ENCODE data around the gene SNX25. TPM values are rescaled to one million over a fixed set of nuclear protein-coding genes. Genes with fewer than 3 reads are reported as not detected.
A peak's percentile ranks its signal among the peaks of the same experiment; 100 is the strongest.

SNX25 gene
- total and polyA plus RNA-seq, 7 donors = 2.5 to 40.5 (median 22.7) TPM

GRCh38 chr4:185217408-185217975 lies 8.1 kb downstream of the SNX25 start:
- intact Hi-C loops (cut with DNase I) = loop anchor here (10.0 kb wide), 1 partner anchor 517 kb away; no protein-coding TSS in a partner anchor
- peak overlapping the region in 3 of 4 donors; percentile 42 to 73 (median 49) for H3K27ac ChIP-seq

GRCh38 chr4:185218312-185218711 lies 8.9 kb downstream of the SNX25 start:
- 96 to 98% methylated on average over 2 of the region's 2 CpGs for WGBS, 2 donors
- Histone ChIP-seq H3K36me3 (no peaks in the 10 kb centered on the region), H3K27me3 (no peaks in the 10 kb centered on the region), H3K4me1 (peaks cover 0 to 64% (median 31%) of the 10 kb centered on the region in 4 donors), H3K4me3 (no peak overlapping the region), H3K9me3 (no peaks in the 10 kb centered on the region), H3K27ac (peak overlapping the region in 3 of 4 donors; percentile 18 to 73 (median 62))
- no peak for DNase-seq
- intact Hi-C loops (cut with DNase I) = loop anchor here (10.0 kb wide), 1 partner anchor 516 kb away; no protein-coding TSS in a partner anchor
- no peak for TF ChIP-seq POLR2A (IDR thresholded peaks at IDR 0.05)
- no peak for TF ChIP-seq POLR2AphosphoS5 (IDR thresholded peaks at IDR 0.05)
- no peak for TF ChIP-seq EP300 (IDR thresholded peaks at IDR 0.05)
- no peak for TF ChIP-seq CTCF (IDR thresholded peaks at IDR 0.05)

More at GRCh38 chr4:185217408-185217975, 8.1 kb downstream of the SNX25 start:
- no peak overlapping the region for H3K4me3 ChIP-seq
- no peaks in the 10 kb centered on the region for H3K9me3 ChIP-seq
- DNase-seq = no peak
- 81 to 88% methylated on average over 6 of the region's 6 CpGs for WGBS, 2 donors
- H3K36me3 ChIP-seq = no peaks in the 10 kb centered on the region
- no peaks in the 10 kb centered on the region for H3K27me3 ChIP-seq
- TF ChIP-seq POLR2A (IDR thresholded peaks at IDR 0.05) (no peak), CTCF (IDR thresholded peaks at IDR 0.05) (no peak), POLR2AphosphoS5 (IDR thresholded peaks at IDR 0.05) (no peak), EP300 (IDR thresholded peaks at IDR 0.05) (no peak)
- H3K4me1 ChIP-seq = peaks cover 0 to 57% (median 29%) of the 10 kb centered on the region in 4 donors

GRCh38 chr4:185219551-185220344 lies 10.3 kb downstream of the SNX25 start:
- H3K27ac ChIP-seq = peak overlapping the region; percentile 43 to 73 (median 56)
- no peaks in the 10 kb centered on the region for H3K36me3 ChIP-seq
- intact Hi-C loops (cut with DNase I) = loop anchor here (10.0 kb wide), 1 partner anchor 515 kb away; no protein-coding TSS in a partner anchor
- 43 to 51% methylated on average over 3 of the region's 3 CpGs for WGBS, 2 donors
- H3K9me3 ChIP-seq = no peaks in the 10 kb centered on the region
- no peak overlapping the region for H3K4me3 ChIP-seq
- TF ChIP-seq EP300 (IDR thresholded peaks at IDR 0.05) (no peak), POLR2A (IDR thresholded peaks at IDR 0.05) (no peak), CTCF (IDR thresholded peaks at IDR 0.05) (no peak), POLR2AphosphoS5 (IDR thresholded peaks at IDR 0.05) (peak in 3 of 4 donors; percentile 27 to 36 (median 27))
- peak; percentile 93 for DNase-seq
- H3K4me1 ChIP-seq = peaks cover 0 to 58% (median 29%) of the 10 kb centered on the region in 4 donors
- H3K27me3 ChIP-seq = no peaks in the 10 kb centered on the region

- TF ChIP-seq EP300 (IDR thresholded peaks at IDR 0.05) = no peak
- TF ChIP-seq POLR2A (IDR thresholded peaks at IDR 0.05) = no peak
- no peak for TF ChIP-seq CTCF (IDR thresholded peaks at IDR 0.05)
- no peak for TF ChIP-seq POLR2AphosphoS5 (IDR thresholded peaks at IDR 0.05)
- Histone ChIP-seq H3K36me3 (no peaks in the 10 kb centered on the region), H3K4me3 (no peak overlapping the region), H3K27ac (peak overlapping the region in 1 of 4 donors; percentile 73), H3K4me1 (peaks cover 0 to 47% (median 28%) of the 10 kb centered on the region in 4 donors), H3K9me3 (no peaks in the 10 kb centered on the region), H3K27me3 (no peaks in the 10 kb centered on the region)
- DNase-seq = no peak
- 34 to 72% methylated on average over 2 of the region's 2 CpGs for WGBS, 2 donors
- intact Hi-C loops (cut with DNase I) = no loop called here
Observed at GRCh38 chr4:185221491-185221890, 12.1 kb downstream of the SNX25 start.
